BJ (cell line): ENCODE results near the gene PUS1. TPM values are rescaled to one million over a fixed set of nuclear protein-coding genes. Genes with fewer than 3 reads are reported as not detected.

Source experiments
- CTCF ChIA-PET: fragments of 350-600 bp; formaldehyde crosslinking; extraction: SDS; loops from one replicate; lab custom pipeline; 2021; ENCODE audit warnings: antibody characterized with exemption, inconsistent platforms; lab: Yijun Ruan, JAX
- POLR2A ChIA-PET: fragments of 300-600 bp; sonication (Branson Sonifier 250); formaldehyde crosslinking; extraction: SDS; loops from one replicate; lab custom pipeline; 2021; ENCODE audit warnings: antibody characterized with exemption; lab: Charles Lee
- DNase-seq: peaks from one replicate; pipeline ENCODE4 v3.0.0-alpha.2; 2011; ENCODE audit warnings: low read depth
- H3K27me3 ChIP-seq: 2 replicates; pipeline ENCODE4 v1.6.0; 2011; ENCODE audit warnings: low read length; ENCODE audit not compliant: control insufficient read depth, insufficient read depth
- H3K36me3 ChIP-seq: 2 replicates; pipeline ENCODE4 v1.5.1; 2011; ENCODE audit warnings: low read length; ENCODE audit not compliant: control insufficient read depth, insufficient read depth
- H3K4me3 ChIP-seq: 2 replicates; pipeline ENCODE4 v1.5.1; 2011; ENCODE audit warnings: low read depth, mild to moderate bottlenecking, control low read depth, low read length
- CTCF ChIP-seq: IDR thresholded peaks from 2 replicates; pipeline ENCODE4 v1.5.1; 2011; ENCODE audit warnings: low read depth, mild to moderate bottlenecking, control low read depth, inconsistent platforms, low read length, moderate library complexity; ENCODE audit not compliant: insufficient read depth
- polyA plus RNA-seq: library from polyadenylated mRNA; depleted of rRNA; stranded (reverse); fragments of >200 nt; gene quantifications from 2 replicates; pipeline ENCODE4 v1.2.3, GENCODE V29; 2011

PUS1 gene
- polyA plus RNA-seq, 1 experiment: 21.2 TPM

- no peak for TF ChIP-seq CTCF
- DNase-seq: no peak
- peaks cover 11% of the 10 kb centered on the region for H3K36me3 ChIP-seq
- ChIA-PET CTCF (interaction anchor here (0.6 kb wide), 3 partner anchors 96 to 753 kb away, joined by 3 to 8 read pairs (median 4); no protein-coding TSS in a partner anchor), POLR2A (interaction anchor here (0.6 kb wide), 1 partner anchor 89 kb away, joined by 3 read pairs; no protein-coding TSS in a partner anchor)
- peak overlapping the region; percentile 98 for H3K4me3 ChIP-seq
- no peaks in the 10 kb centered on the region for H3K27me3 ChIP-seq
Observed at GRCh38 chr12:131929581-131930456, 743 bp downstream of the PUS1 start.

DNA sequence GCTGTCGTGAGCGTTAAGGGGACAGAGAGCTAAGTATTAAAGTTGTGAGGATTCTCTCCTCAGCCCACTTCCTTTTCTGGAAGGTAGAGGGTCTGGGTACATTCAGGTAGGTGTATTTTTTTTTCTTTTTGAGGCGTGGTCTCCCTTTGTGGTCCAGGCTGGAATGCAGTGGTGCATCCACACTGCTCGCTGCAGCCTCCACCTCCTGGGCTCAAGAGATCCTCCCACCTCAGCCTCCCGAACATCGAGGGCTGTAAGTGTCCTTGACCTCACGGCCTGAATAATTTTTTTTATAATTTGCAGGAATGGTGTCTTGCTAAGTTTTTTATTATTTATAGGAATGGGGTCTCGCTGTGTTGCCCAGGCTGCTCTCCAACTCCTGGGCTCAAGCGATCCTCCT, 1.4 kb downstream of the PUS1 start:
- CTCF ChIA-PET: interaction anchor here (0.6 kb wide), 3 partner anchors 97 to 754 kb away, joined by 3 to 8 read pairs (median 4); no protein-coding TSS in a partner anchor
- POLR2A ChIA-PET: no interaction called here
- no peak for DNase-seq
- no peak for TF ChIP-seq CTCF
- no peaks in the 10 kb centered on the region for H3K27me3 ChIP-seq
- H3K4me3 ChIP-seq: peak overlapping the region; percentile 98
- peaks cover 11% of the 10 kb centered on the region for H3K36me3 ChIP-seq

GRCh38 chr12:131933387-131933786, 4.3 kb downstream of the PUS1 start:
- POLR2A ChIA-PET: no interaction called here
- no peak overlapping the region for H3K4me3 ChIP-seq
- H3K27me3 ChIP-seq: no peaks in the 10 kb centered on the region
- no peak for DNase-seq
- CTCF ChIA-PET: no interaction called here
- peaks cover 11% of the 10 kb centered on the region for H3K36me3 ChIP-seq
- TF ChIP-seq CTCF: no peak

- ChIA-PET CTCF (interaction anchor here (1.2 kb wide), 1 partner anchor 11 kb away, joined by 3 read pairs; no protein-coding TSS in a partner anchor), POLR2A (interaction anchor here (0.6 kb wide), 2 partner anchors 38 to 821 kb away, joined by 3 to 6 read pairs; no protein-coding TSS in a partner anchor)
- Histone ChIP-seq H3K27me3 (no peaks in the 10 kb centered on the region), H3K4me3 (no peak overlapping the region), H3K36me3 (peaks cover 11% of the 10 kb centered on the region)
- no peak for TF ChIP-seq CTCF
- no peak for DNase-seq
Observed at GRCh38 chr12:131934535-131934934, 5.5 kb downstream of the PUS1 start.

- CTCF ChIA-PET: no interaction called here
- H3K27me3 ChIP-seq: no peaks in the 10 kb centered on the region
- no peak overlapping the region for H3K4me3 ChIP-seq
- POLR2A ChIA-PET: no interaction called here
- peaks cover 11% of the 10 kb centered on the region for H3K36me3 ChIP-seq
- TF ChIP-seq CTCF: no peak
- DNase-seq: no peak
Observed at GRCh38 chr12:131938082-131938481, 9.0 kb downstream of the PUS1 start.
